Mucosa of descending colon (tissue), 3 donors: ENCODE results near the gene PPM1J. TPM values are rescaled to one million over a fixed set of nuclear protein-coding genes. Genes with fewer than 3 reads are reported as not detected.

Source experiments
- ATAC-seq: fragments of 200-7000 bp; cut with Tn5 transposase; one replicate; pipeline ENCODE4 v1.9.1; 2020; ENCODE audit warnings: mild to moderate bottlenecking, moderate library complexity
- DNase-seq, 3 donors: peaks; one replicate each; pipeline ENCODE4 v3.0.0-alpha.2; 2020
- H3K36me3 ChIP-seq: fragments of 200-600 bp; one replicate; pipeline ENCODE4 v1.8.0; 2021; ENCODE audit warnings: low read depth, mild to moderate bottlenecking
- H3K4me1 ChIP-seq: fragments of 200-600 bp; one replicate; pipeline ENCODE4 v1.8.0; 2021; ENCODE audit warnings: low read depth, mild to moderate bottlenecking
- H3K4me3 ChIP-seq: fragments of 200-600 bp; one replicate; pipeline ENCODE4 v1.8.0; 2021; ENCODE audit warnings: mild to moderate bottlenecking
- H3K9me3 ChIP-seq: fragments of 200-600 bp; one replicate; pipeline ENCODE4 v1.8.0; 2021; ENCODE audit warnings: mild to moderate bottlenecking
- CTCF ChIP-seq: fragments of 200-600 bp; IDR thresholded peaks from one replicate; pipeline ENCODE4 v1.8.0; 2022; ENCODE audit warnings: antibody characterized with exemption, mild to moderate bottlenecking
- intact Hi-C, 2 donors: fragments of 100-400 bp; cut with DNase I in 1 of 2; cut with micrococcal nuclease in 1 of 2; formaldehyde crosslinking; loops; one replicate each; pipeline versions ENCODE4 v1.11.0 to v1.11.1; 2022; cut with DNase I, micrococcal nuclease
- total RNA-seq, 3 donors: library from RNA; stranded (reverse); fragmentation: NEBNext Ultra II Directional in 2 of 3; extraction: Animal tissue kit (Norgen Biotek cat#: 25700) in 2 of 3; gene quantifications; one replicate each; pipeline versions ENCODE4 v1.2.1 to v1.2.4, GENCODE V29; 2021 to 2023
- donor health status: DM: no; HTN: no; CAD: no; lungs with moderate emphysema.
- donor health status: DM: no; HTN: no; CAD: no.
- donor health status: DM: no; HTN: yes; CAD: no.

The PPM1J gene
- total RNA-seq, 3 donors from 2014 or later = 0.92 to 1.7 (median 1.1) TPM

GRCh38 chr1:112713466-112714312 lies 1.4 kb downstream of the PPM1J start:
- ATAC-seq (no peak), DNase-seq (no peak)
- TF ChIP-seq CTCF = no peak

GRCh38 chr1:112712701-112713128 lies 2.4 kb downstream of the PPM1J start:
- intact Hi-C loops = loop anchor here in 1 of 2 donors (10.0 kb wide), 1 partner anchor 332 kb away; no protein-coding TSS in a partner anchor
- Histone ChIP-seq H3K9me3 (no peaks in the 10 kb centered on the region), H3K36me3 (no peaks in the 10 kb centered on the region), H3K4me3 (no peak overlapping the region), H3K4me1 (peaks cover 17% of the 10 kb centered on the region)
- TF ChIP-seq CTCF = no peak
- DNase-seq (no peak), ATAC-seq (no peak)

More at GRCh38 chr1:112713466-112714312, 1.4 kb downstream of the PPM1J start:
- Histone ChIP-seq H3K9me3 (no peaks in the 10 kb centered on the region), H3K4me1 (peaks cover 12% of the 10 kb centered on the region), H3K36me3 (no peaks in the 10 kb centered on the region), H3K4me3 (no peak overlapping the region)
- intact Hi-C loops = loop anchor here in 1 of 2 donors (10.0 kb wide), 1 partner anchor 331 kb away; no protein-coding TSS in a partner anchor

- H3K9me3 ChIP-seq = no peaks in the 10 kb centered on the region
- no peak for TF ChIP-seq CTCF
- H3K4me1 ChIP-seq = peaks cover 21% of the 10 kb centered on the region
- H3K36me3 ChIP-seq = no peaks in the 10 kb centered on the region
- no peak overlapping the region for H3K4me3 ChIP-seq
- DNase-seq (no peak), ATAC-seq (no peak)
- intact Hi-C loops = loop anchor here in 1 of 2 donors (10.0 kb wide), 1 partner anchor 333 kb away; no protein-coding TSS in a partner anchor
Measured at GRCh38 chr1:112712191-112712590, 2.9 kb downstream of the PPM1J start.

GRCh38 chr1:112711670-112712069 lies 3.5 kb downstream of the PPM1J start:
- intact Hi-C loops = loop anchor here in 1 of 2 donors (10.0 kb wide), 1 partner anchor 333 kb away; no protein-coding TSS in a partner anchor
- TF ChIP-seq CTCF = no peak
- no peak for ATAC-seq

GRCh38 chr1:112711041-112711440 lies 4.1 kb downstream of the PPM1J start:
- H3K4me1 ChIP-seq = peaks cover 21% of the 10 kb centered on the region
- no peak for ATAC-seq
- TF ChIP-seq CTCF = no peak
- DNase-seq = no peak
- no peak overlapping the region for H3K4me3 ChIP-seq
- intact Hi-C loops = loop anchor here in 1 of 2 donors (10.0 kb wide), 1 partner anchor 334 kb away; no protein-coding TSS in a partner anchor
- no peaks in the 10 kb centered on the region for H3K36me3 ChIP-seq
- H3K9me3 ChIP-seq = no peaks in the 10 kb centered on the region

More at GRCh38 chr1:112711670-112712069, 3.5 kb downstream of the PPM1J start:
- Histone ChIP-seq H3K4me3 (no peak overlapping the region), H3K4me1 (peaks cover 21% of the 10 kb centered on the region), H3K36me3 (no peaks in the 10 kb centered on the region), H3K9me3 (no peaks in the 10 kb centered on the region)
- DNase-seq = no peak
